K562 (cell line): Measurements from ENCODE around the gene FARSA. TPM values are rescaled to one million over a fixed set of nuclear protein-coding genes. Genes with fewer than 3 reads are reported as not detected.

ENCODE experiments used
- ARID1B ChIP-seq: fragments of 450-650 bp; IDR thresholded peaks from 2 replicates; pipeline ENCODE4 v1.6.1; 2016; ENCODE audit warnings: antibody characterized with exemption, mild to moderate bottlenecking, inconsistent platforms
- ATF1 ChIP-seq, 2 experiments: fragments of 450-650 bp in 1 of 2; IDR thresholded peaks; 2 replicates each; pipeline ENCODE4 v1.6.1; 2016; ENCODE audit warnings: missing compliant biosample characterization in 1 of 2, missing genetic modification characterization in 1 of 2
- CBFA2T3 ChIP-seq: fragments of 450-650 bp; IDR thresholded peaks from 2 replicates; pipeline ENCODE4 v1.6.1; 2017
- CEBPG ChIP-seq, 3 experiments: fragments of 200-800 bp in 1 of 3; sonication (Bioruptor generic) in 1 of 3; sonication (generic) in 1 of 3; formaldehyde crosslinking in 1 of 3; IDR thresholded peaks in 2 of 3; conservative IDR thresholded peaks in 1 of 3; 2 replicates each; pipeline versions ENCODE4 v1.6.1 to v1.8.0; 2016 to 2022; ENCODE audit warnings: missing compliant biosample characterization in 2 of 3, missing genetic modification characterization in 2 of 3, mild to moderate bottlenecking in 1 of 3, missing genetic modification reagents in 1 of 3
- CXXC5 ChIP-seq: fragments of 250-450 bp; sonication (Bioruptor Pico); IDR thresholded peaks from 2 replicates; pipeline ENCODE4 v1.8.0; 2022; ENCODE audit warnings: inconsistent platforms, mild to moderate bottlenecking, moderate library complexity
- FOXK2 ChIP-seq, 2 experiments: fragments of 450-650 bp; IDR thresholded peaks in 1 of 2; conservative IDR thresholded peaks in 1 of 2; 2 replicates each; pipeline ENCODE4 v1.6.1; 2016; ENCODE audit warnings: low read depth in 2 of 2, mild to moderate bottlenecking in 1 of 2
- GABPB1 ChIP-seq: sonication (generic); formaldehyde crosslinking; IDR thresholded peaks from 2 replicates; pipeline ENCODE4 v1.8.0; 2022; ENCODE audit warnings: mild to moderate bottlenecking, missing genetic modification reagents
- MAX ChIP-seq: sonication (generic); formaldehyde crosslinking; IDR thresholded peaks from 2 replicates; pipeline ENCODE4 v1.9.0; 2022; ENCODE audit warnings: mild to moderate bottlenecking, missing genetic modification reagents
- MECOM ChIP-seq: fragments of 250-450 bp; sonication (Bioruptor Pico); IDR thresholded peaks from 2 replicates; pipeline ENCODE4 v1.8.0; 2022; ENCODE audit warnings: inconsistent platforms
- RBFOX2 ChIP-seq: fragments of 200-400 bp; formaldehyde crosslinking; IDR thresholded peaks from 2 replicates; pipeline ENCODE4 v1.6.1; 2017; ENCODE audit warnings: low read depth, mild to moderate bottlenecking, low read length, moderate library complexity
- SIN3A ChIP-seq, 2 experiments: fragments of 150-350 bp in 1 of 2; IDR thresholded peaks; 2 replicates each; pipeline ENCODE4 v1.6.1; 2011 to 2016; ENCODE audit warnings: borderline replicate concordance in 2 of 2, low read depth in 2 of 2, low read length in 2 of 2, mild to moderate bottlenecking in 2 of 2, moderate library complexity in 2 of 2; ENCODE audit not compliant: control insufficient read depth in 1 of 2
- SMAD4 ChIP-seq: fragments of 250-450 bp; sonication (Bioruptor Pico); conservative IDR thresholded peaks from 2 replicates; pipeline ENCODE4 v1.8.0; 2021; ENCODE audit warnings: inconsistent platforms, mild to moderate bottlenecking, moderate library complexity
- SMARCA5 ChIP-seq: fragments of 450-650 bp; IDR thresholded peaks from 2 replicates; pipeline ENCODE4 v1.6.1; 2016
- SRSF1 ChIP-seq: fragments of 200-400 bp; formaldehyde crosslinking; IDR thresholded peaks from 2 replicates; pipeline ENCODE4 v1.6.1; 2017; ENCODE audit warnings: mild to moderate bottlenecking, low read depth, low read length, moderate library complexity
- TBP ChIP-seq: optimal IDR thresholded peaks from 2 replicates; pipeline ENCODE3; 2011; ENCODE audit warnings: low read depth, low read length, improper control_type of control experiment
- ZFP1 ChIP-seq: fragments of 450-650 bp; formaldehyde crosslinking; IDR thresholded peaks from 2 replicates; pipeline ENCODE4 v1.4.0; 2020; ENCODE audit warnings: mild to moderate bottlenecking, mixed read lengths
- ZFX ChIP-seq: sonication (generic); formaldehyde crosslinking; IDR thresholded peaks from 2 replicates; pipeline ENCODE4 v1.8.0; 2022; ENCODE audit warnings: mild to moderate bottlenecking, missing genetic modification reagents, moderate library complexity
- ZKSCAN3 ChIP-seq: fragments of 250-450 bp; sonication (Bioruptor Pico); IDR thresholded peaks from 2 replicates; pipeline ENCODE4 v1.4.0; 2020
- ZNF431 ChIP-seq: sonication (generic); formaldehyde crosslinking; IDR thresholded peaks from 2 replicates; pipeline ENCODE4 v1.8.0; 2022; ENCODE audit warnings: mild to moderate bottlenecking, missing genetic modification reagents
- ZNF76 ChIP-seq: fragments of 250-450 bp; sonication (Bioruptor Pico); IDR thresholded peaks from 2 replicates; pipeline ENCODE4 v1.4.0; 2020; ENCODE audit warnings: mild to moderate bottlenecking, moderate library complexity, borderline replicate concordance
- ZSCAN29 ChIP-seq: fragments of 450-650 bp; IDR thresholded peaks from 2 replicates; pipeline ENCODE4 v1.6.1; 2017
- polyA plus RNA-seq, 8 experiments: library from polyadenylated mRNA; depleted of rRNA in 4 of 8; stranded (reverse) in 5 of 8; unstranded in 3 of 8; fragments of >200 nt; fragmentation: Nextera tagmentation in 2 of 8; fragmentation: Illumina TruSeq in 1 of 8; extraction: Ambion mirVana in 2 of 8; extraction: Trizol in 1 of 8; gene quantifications; 2 replicates each; pipeline versions ENCODE4 v1.2.1 to v1.2.3, GENCODE V29; 2011 to 2014; ENCODE audit warnings: inconsistent platforms in 1 of 8, missing spikeins in 1 of 8
- total RNA-seq, 7 experiments: library from RNA; depleted of rRNA in 6 of 7; stranded (reverse); fragments of >200 nt in 6 of 7; fragmentation: Illumina TruSeq in 2 of 7; extraction: Trizol in 2 of 7; gene quantifications; 2 replicates each; pipeline versions ENCODE4 v1.2.1 to v1.2.3, GENCODE V29; 2011 to 2021; ENCODE audit warnings: low replicate concordance in 1 of 7
- TF ChIP-seq, protein P1 (sequence below): fragments of 450-650 bp; IDR thresholded peaks from 2 replicates; pipeline ENCODE4 v1.6.1; 2016; ENCODE audit warnings: antibody characterized with exemption
- TF ChIP-seq, protein P2 (sequence below): fragments of 450-650 bp; formaldehyde crosslinking; IDR thresholded peaks from 2 replicates; pipeline ENCODE4 v1.4.0; 2020; ENCODE audit warnings: mild to moderate bottlenecking, moderate library complexity
- TF ChIP-seq, protein P3 (sequence below): fragments of 450-650 bp; IDR thresholded peaks from 2 replicates; pipeline ENCODE4 v1.7.0; 2016; ENCODE audit warnings: borderline replicate concordance

FARSA gene
- total and polyA plus RNA-seq, 9 of the 15 experiments (the other 6 are each of a cell fraction or from before 2014, with no cell fraction given): 25.2 to 237 (median 89.6) TPM

DNA sequence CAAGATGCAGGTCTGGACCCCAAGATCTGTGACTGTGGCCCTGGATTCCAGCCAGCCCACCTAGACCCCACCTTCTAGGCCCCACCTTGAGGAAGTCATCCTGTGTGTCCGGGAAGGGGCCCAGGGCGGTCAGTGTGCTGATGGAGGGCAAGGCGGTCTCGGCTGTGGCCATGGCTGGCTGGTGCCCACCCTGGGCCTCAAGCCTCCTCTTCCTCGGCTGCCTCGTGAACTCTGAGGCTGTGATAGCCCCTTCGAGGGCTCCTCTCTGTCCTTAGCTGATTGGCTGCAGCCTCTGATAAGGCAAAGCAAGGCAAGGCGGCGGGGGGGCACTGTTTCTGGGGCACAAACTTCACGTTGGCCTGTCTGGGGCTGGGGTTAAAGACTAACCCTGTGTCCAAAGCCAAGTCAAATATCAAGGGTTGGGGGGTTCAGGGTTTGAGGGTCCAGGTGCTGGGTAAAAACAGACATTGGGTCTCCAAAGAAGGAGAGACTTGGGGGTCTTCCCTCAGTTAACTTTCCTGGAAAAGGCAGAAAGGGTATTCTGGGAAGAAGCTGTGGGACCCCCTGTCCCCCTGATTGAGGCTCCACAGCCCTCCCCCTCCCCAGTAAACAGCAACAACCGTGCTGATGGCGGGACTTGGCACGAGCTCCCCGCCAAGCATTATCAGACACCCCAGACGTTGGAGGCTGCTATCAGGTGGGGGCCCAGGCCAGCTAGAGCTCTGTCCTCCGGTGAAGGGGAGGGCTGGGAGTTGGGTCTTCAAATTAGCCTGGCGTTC is 46.4 kb downstream of the FARSA start, which contains the start of gene KLF1 (continued):
- TF ChIP-seq, protein P1, sequence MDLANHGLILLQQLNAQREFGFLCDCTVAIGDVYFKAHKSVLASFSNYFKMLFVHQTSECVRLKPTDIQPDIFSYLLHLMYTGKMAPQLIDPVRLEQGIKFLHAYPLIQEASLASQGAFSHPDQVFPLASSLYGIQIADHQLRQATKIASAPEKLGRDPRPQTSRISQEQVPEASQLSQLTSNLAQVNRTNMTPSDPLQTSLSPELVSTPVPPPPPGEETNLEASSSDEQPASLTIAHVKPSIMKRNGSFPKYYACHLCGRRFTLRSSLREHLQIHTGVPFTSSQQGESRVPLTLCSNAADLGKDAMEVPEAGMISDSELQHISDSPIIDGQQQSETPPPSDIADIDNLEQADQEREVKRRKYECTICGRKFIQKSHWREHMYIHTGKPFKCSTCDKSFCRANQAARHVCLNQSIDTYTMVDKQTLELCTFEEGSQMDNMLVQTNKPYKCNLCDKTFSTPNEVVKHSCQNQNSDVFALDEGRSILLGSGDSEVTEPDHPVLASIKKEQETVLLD: peak; percentile 33; the same call in 1 of the 2 replicates
- TF ChIP-seq, protein P2, sequence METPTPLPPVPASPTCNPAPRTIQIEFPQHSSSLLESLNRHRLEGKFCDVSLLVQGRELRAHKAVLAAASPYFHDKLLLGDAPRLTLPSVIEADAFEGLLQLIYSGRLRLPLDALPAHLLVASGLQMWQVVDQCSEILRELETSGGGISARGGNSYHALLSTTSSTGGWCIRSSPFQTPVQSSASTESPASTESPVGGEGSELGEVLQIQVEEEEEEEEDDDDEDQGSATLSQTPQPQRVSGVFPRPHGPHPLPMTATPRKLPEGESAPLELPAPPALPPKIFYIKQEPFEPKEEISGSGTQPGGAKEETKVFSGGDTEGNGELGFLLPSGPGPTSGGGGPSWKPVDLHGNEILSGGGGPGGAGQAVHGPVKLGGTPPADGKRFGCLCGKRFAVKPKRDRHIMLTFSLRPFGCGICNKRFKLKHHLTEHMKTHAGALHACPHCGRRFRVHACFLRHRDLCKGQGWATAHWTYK (CRISPR knock-in tag): peak; percentile 50; the same call in 1 of the 2 replicates
- peak; percentile 82 for TF ChIP-seq TBP
- peak; percentile 85 for TF ChIP-seq CXXC5
- peak; percentile 76 for TF ChIP-seq MAX (CRISPR knock-in tag)
- 0 out of 2 replicates have a peak, but pooled peaks have one; percentile 10 for TF ChIP-seq ZNF76 (CRISPR knock-in tag)
- peak; percentile 49; the same call in 1 of the 2 replicates for TF ChIP-seq GABPB1
- peak; percentile 28; the same call in 1 of the 2 replicates for TF ChIP-seq MECOM (CRISPR knock-in tag)
- TF ChIP-seq, protein P3, sequence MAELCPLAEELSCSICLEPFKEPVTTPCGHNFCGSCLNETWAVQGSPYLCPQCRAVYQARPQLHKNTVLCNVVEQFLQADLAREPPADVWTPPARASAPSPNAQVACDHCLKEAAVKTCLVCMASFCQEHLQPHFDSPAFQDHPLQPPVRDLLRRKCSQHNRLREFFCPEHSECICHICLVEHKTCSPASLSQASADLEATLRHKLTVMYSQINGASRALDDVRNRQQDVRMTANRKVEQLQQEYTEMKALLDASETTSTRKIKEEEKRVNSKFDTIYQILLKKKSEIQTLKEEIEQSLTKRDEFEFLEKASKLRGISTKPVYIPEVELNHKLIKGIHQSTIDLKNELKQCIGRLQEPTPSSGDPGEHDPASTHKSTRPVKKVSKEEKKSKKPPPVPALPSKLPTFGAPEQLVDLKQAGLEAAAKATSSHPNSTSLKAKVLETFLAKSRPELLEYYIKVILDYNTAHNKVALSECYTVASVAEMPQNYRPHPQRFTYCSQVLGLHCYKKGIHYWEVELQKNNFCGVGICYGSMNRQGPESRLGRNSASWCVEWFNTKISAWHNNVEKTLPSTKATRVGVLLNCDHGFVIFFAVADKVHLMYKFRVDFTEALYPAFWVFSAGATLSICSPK: no peak
- peak; percentile 95 for TF ChIP-seq ZKSCAN3 (CRISPR knock-in tag)
- TF ChIP-seq ZFP1 (CRISPR knock-in tag): no peak
- TF ChIP-seq ATF1 (CRISPR knock-in tag; IDR thresholded peaks at IDR 0.05): no peak
- peak; percentile 50 for TF ChIP-seq ATF1 (tag; IDR thresholded peaks at IDR 0.05)
- TF ChIP-seq ZSCAN29: 0 out of 2 replicates have a peak, but pooled peaks have one; percentile 5
- peak in 1 of 2 experiments; percentile 49; a peak in 1 of 4 replicates for TF ChIP-seq SIN3A (IDR thresholded peaks at IDR 0.05; ENCODE audit: borderline replicate concordance in 2 of 2, control insufficient read depth in 1 of 2, low read depth in 2 of 2, low read length in 2 of 2)
- TF ChIP-seq CBFA2T3: peak; percentile 95
- peak; percentile 91 to 92 for TF ChIP-seq FOXK2 (conservative IDR thresholded peaks at IDR 0.05 in 1 of 2, IDR thresholded peaks at IDR 0.05 in 1 of 2; ENCODE audit: low read depth in 2 of 2)
- TF ChIP-seq ZFX (CRISPR knock-in tag): peak; percentile 84
- TF ChIP-seq SRSF1: no peak
- peak; percentile 72 for TF ChIP-seq SMAD4 (CRISPR knock-in tag)
- no peak for TF ChIP-seq CEBPG (CRISPR knock-in tag; IDR thresholded peaks at IDR 0.05)
- no peak for TF ChIP-seq CEBPG (tag; conservative IDR thresholded peaks at IDR 0.05 in 1 of 2, IDR thresholded peaks at IDR 0.05 in 1 of 2)
- peak; percentile 97 for TF ChIP-seq ARID1B
- TF ChIP-seq RBFOX2: peak; percentile 89
- no peak for TF ChIP-seq ZNF431 (CRISPR knock-in tag)
- TF ChIP-seq SMARCA5: no peak
